Measurements from ENCODE around the gene CALHM1.
A peak's percentile ranks its signal among the peaks of the same experiment; 100 is the strongest.
"Not testable (repeated sequence)": the region's sequence is repeated elsewhere in the genome, so short reads cannot be mapped to it uniquely, and the experiment has no call there.

CALHM1 gene

DNA sequence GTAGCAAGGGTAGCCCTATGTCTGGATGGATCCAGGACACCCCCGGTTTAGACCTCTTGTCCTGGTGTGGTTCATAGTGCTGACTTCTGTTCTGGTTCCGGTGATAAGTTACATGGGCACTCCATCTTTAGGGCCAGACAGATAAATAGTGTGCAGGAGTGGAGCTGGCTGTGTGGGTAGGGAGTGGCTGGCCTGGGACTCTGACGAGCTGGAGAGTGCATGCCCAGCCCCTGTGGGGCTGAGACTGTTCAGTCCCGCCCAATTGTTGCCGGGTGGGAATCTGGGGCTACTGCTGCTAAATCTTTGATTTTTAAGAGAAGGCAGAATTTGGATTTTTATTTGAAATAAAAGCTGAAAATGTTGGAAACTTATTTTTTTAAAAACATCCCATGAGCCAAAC is 35.0 kb downstream of the CALHM1 start:
- no peak for DNase-seq (ENCODE audit: extremely low read depth, low read depth)
- TF ChIP-seq, protein P1, sequence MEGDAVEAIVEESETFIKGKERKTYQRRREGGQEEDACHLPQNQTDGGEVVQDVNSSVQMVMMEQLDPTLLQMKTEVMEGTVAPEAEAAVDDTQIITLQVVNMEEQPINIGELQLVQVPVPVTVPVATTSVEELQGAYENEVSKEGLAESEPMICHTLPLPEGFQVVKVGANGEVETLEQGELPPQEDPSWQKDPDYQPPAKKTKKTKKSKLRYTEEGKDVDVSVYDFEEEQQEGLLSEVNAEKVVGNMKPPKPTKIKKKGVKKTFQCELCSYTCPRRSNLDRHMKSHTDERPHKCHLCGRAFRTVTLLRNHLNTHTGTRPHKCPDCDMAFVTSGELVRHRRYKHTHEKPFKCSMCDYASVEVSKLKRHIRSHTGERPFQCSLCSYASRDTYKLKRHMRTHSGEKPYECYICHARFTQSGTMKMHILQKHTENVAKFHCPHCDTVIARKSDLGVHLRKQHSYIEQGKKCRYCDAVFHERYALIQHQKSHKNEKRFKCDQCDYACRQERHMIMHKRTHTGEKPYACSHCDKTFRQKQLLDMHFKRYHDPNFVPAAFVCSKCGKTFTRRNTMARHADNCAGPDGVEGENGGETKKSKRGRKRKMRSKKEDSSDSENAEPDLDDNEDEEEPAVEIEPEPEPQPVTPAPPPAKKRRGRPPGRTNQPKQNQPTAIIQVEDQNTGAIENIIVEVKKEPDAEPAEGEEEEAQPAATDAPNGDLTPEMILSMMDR (IDR thresholded peaks at IDR 0.05; ENCODE audit: low read depth, low read length), result no peak

DNA sequence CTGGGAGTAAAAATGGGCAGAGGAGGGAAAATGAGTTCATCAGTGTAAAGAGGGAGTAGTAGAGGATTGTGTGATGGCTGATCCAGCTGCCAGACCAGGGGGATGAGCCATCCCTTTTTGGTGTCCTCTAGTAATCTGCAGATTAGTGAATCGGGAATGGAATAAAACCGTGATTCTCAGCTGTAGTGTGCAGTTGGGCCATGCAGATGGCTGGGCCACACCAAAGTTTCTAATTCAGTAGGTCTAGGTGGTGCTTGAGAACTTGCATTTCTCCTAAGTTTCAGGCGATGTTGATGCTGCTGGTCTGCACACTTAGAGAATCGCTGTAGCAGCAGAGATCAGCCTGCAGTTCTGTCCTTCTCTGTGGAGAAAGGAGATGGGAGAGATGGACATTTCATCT is 39.6 kb downstream of the CALHM1 start:
- no peak for DNase-seq (ENCODE audit: extremely low read depth, low read depth)
- TF ChIP-seq, protein P1 (IDR thresholded peaks at IDR 0.05; ENCODE audit: low read depth, low read length), result no peak

DNA sequence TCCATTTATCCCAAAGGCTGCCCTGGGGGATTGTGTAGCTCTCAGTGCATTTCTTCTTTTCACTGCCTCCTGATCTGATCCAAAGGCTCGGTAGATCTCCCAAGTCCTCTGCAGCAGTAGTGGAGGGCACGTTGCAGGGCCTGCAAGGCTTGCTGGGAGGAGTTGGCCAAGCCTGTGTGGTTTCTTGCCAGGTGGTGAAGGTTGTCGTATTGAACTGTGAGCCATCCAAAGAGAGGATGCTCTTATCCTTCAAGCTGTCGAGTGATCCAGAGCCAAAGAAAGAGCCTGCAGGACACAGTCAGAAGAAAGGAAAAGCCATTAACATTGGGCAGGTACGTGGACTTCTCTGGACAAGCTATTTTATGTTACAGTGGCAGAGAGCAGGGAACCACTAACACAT is 41.1 kb downstream of the CALHM1 start:
- no peak for DNase-seq (ENCODE audit: extremely low read depth, low read depth)
- TF ChIP-seq, protein P1 (IDR thresholded peaks at IDR 0.05; ENCODE audit: low read depth, low read length), result no peak

DNA sequence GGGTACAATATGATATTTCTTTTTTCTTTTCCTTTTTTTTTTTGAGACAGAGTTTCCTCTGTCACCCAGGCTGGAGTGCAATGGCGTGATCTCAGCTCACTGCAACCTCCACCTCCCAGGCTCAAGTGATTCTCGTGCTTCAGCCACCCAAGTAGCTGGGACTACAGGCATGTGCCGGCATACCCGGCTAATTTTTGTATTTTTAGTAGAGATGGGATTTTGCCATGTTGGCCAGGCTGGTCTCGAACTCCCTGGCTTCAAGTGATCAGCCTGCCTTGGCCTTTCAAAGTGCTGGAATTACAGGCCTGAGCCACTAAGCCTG is 41.6 kb downstream of the CALHM1 start:
- not testable (repeated sequence) for DNase-seq (ENCODE audit: extremely low read depth, low read depth)

DNA sequence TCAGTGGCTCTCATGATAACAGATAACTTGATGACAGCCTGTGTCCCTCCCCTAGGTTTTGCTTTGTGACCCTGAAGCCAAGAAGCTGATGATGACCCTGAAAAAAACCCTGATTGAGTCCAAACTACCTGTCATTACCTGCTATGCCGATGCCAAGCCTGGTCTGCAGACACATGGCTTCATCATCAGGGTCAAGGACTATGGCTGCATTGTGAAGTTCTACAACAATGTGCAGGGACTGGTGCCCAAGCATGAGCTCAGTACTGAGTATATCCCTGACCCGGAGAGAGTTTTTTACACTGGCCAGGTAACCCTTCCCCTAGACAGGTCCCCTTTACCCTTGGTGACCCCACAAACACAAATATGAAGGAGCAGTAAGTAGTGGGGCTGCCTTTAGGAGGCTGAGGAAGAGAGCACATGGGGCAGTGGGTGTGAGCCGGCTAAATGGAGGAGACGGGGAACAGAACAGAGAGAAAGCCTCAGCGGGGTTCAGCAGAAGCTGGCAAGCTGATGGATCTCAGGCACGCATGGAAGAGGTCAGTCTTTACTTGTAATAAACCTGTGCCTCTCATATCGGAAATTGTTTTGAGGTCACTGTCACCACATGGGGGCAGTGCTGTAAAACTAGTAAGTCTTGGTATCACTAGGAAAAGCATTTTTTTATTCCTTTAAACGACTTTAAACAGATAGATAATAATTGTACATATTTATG is 42.1 kb downstream of the CALHM1 start:
- DNase-seq (ENCODE audit: extremely low read depth, low read depth), result peak; percentile 39
- TF ChIP-seq, protein P1 (IDR thresholded peaks at IDR 0.05; ENCODE audit: low read depth, low read length), result peak; percentile 58

DNA sequence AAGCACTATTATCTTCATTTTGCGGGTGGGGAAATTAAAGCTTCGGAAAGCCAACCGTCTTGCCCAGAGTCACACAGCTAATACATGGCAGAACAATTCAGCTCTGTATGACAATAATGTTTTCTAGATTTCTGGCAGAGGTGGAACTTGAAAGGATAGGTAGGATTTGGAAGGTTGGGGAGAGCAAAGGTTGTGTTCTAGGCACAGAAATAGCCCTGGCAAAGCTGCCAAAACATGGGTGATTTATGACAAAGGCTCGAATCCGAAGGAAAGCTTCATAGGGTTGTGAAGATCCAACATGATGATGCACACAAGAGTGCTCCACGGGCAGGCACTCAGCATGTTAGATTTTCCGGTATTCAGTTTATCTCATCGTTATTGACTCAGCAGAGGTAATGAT is 43.1 kb downstream of the CALHM1 start:
- DNase-seq (ENCODE audit: extremely low read depth, low read depth), result no peak
- TF ChIP-seq, protein P1 (IDR thresholded peaks at IDR 0.05; ENCODE audit: low read depth, low read length), result no peak

DNA sequence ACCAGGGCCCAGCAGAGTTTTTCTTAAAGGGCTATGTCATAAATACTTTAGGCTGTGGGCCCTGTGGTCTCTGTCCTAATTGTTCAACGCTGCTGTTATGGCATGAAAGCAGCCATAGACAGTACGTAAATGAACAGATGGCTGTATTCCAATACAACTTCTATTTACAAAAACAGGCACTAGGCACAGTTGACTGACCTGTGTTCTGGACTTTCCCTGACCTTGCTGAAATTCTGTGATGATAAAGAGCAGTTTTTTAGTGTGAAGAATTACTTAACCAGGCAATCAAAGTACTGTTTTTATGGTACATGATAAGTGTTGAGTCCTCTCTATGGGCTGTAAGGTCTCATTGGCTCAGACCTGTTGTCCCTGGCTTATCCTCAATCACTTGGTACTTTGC is 45.1 kb downstream of the CALHM1 start:
- DNase-seq (ENCODE audit: extremely low read depth, low read depth), result no peak
- TF ChIP-seq, protein P1 (IDR thresholded peaks at IDR 0.05; ENCODE audit: low read depth, low read length), result no peak
